GM21367 (cell line): ENCODE data around the gene PIGU.
"Not testable (repeated sequence)": the region's sequence is repeated elsewhere in the genome, so short reads cannot be mapped to it uniquely, and the experiment has no call there.

Source experiments
- ATAC-seq: cut with Tn5 transposase; IDR thresholded peaks from one replicate; pipeline ENCODE4 v1.9.1; 2021; ENCODE audit not compliant: unreplicated experiment

The PIGU gene

DNA sequence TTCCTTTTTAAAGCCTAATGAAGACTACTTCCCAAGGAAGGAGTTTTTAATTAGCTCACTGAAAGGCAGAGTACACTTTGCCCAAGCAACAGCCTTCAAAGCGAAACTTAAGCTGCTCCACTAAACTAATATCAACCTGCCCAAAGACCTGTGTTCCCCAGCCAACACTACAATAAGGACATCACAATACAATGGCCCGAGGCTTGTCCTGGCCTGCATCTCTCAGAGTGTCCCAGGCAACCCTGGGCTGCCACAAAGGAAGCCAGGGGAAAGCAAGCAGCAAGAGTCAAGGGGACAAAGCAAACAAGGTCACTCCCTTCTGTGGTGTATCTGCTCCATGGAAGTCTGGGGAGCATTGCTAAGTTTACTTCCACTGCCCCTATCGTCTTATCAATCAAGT, 52.3 kb downstream of the PIGU start:
- no peak for ATAC-seq

- ATAC-seq, result no peak
Measured at GRCh38 chr20:34622821-34623451, 54.0 kb downstream of the PIGU start.

GRCh38 chr20:34621383-34622367, 55.2 kb downstream of the PIGU start:
- ATAC-seq, result no peak

GRCh38 chr20:34621036-34621343, 55.9 kb downstream of the PIGU start:
- no peak for ATAC-seq

DNA sequence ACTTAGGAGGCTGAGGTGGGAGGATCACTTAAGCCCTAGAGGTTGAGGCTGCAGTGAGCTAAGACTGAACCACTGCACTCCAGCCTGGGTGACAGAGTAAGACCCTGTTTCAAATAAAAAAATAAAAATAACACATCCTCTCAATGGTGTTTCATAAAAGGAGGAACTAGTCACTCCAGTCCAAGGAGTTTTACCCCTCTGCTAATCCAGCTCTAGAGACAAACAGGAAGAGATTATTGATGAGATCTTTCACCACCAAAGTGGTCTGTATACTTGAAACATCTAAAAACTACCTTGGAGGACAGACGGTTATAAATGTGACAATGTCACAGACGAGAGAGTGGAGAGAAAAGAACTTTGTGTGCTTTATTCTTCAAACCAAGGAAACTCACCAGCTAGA, 58.2 kb downstream of the PIGU start:
- ATAC-seq, result no peak

- not testable (repeated sequence) for ATAC-seq
Measured at GRCh38 chr20:34616913-34617312, 60.0 kb downstream of the PIGU start.

DNA sequence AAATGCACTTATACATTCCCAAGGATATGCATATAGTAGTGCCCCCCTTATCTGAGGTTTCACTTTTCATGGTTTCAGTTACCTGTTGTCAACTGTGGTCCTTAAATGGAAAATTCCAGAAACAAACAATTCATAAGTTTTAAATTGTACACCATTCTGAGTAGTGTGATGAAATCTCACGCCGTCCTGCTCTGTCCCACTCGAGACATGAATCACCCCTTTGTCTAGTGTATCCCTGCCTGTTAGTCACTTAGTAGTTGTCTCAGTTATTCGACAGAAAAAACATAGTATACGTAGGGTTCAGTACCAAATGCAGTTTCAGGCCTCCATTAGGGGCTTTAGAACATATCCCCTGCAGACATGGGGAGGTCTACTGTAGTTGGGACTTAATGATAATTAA, 61.4 kb downstream of the PIGU start:
- ATAC-seq, result no peak

DNA sequence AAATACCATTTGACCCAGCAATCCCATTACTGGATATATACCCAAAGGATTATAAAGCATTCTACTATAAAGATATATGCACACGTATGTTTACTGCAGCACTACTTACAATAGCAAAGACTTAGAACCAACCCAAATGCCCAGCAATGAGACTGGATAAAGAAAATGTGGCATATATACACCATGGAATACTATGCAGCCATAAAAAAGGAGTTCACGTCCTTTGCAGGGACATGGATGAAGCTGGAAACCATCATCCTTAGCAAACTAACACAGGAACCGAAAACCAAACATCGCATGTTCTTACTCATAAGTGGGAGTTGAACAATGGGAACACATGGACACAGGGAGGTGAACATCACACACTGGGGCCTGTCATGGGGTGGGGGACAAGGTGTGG, 64.9 kb downstream of the PIGU start:
- ATAC-seq, result not testable (repeated sequence)

DNA sequence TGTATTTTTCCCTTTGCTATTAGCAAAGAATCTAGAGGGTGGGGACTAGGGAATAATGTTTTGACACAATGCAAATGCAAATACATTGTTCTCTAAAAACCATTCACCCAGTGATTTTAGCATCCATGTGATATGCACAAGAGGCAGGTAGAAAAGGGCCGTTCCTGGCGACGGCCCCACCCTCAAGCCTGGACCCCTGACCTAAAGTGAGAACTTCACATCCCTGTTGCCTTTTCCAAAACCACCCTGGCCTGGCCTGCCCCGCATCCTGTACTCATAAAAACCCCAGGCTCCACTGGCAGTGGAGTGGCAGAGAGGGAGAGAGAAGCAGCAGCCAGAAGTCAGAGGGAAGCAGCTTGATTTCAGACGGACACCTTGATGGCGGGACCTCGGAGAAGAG, 69.8 kb downstream of the PIGU start:
- no peak for ATAC-seq

DNA sequence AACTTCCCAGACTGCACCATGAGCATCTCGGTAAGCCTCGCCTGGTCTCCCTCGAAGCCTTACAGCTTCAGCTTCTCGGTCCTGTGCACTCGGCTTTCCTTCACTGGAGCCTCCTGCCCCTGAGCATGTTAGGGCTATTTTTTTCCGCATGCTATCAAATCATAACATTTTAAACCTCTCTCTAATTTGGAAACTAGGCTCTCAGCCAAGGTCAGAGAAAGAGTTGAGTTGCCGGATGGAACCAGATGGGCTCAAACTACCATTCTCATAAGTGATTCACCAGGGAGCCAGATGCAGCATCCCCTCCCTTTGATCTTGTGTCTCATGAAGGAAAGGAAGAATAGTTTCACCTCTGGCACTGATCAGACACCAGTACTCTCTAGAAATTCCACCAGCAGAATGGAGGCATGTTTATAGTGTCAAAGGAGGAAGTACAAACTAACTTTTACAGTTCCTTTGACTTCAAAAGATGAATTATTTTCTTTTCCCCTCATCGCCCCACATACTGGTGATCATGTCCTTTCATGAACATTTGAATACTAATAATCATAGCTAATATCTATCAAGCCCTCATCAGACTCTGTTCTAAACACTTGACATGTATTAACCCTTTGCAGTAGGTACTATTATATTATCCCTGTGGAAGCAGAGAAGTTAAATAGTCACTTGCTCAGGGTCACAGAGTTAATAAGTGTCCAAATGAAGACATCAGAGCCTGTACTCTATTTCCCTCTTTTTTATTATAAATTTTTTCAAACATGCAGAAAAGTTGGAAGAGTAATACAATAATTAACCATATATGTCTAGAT, 71.7 kb downstream of the PIGU start:
- ATAC-seq, result no peak

- ATAC-seq, result no peak
Measured at GRCh38 chr20:34600892-34601653, 75.8 kb downstream of the PIGU start.

GRCh38 chr20:34595377-34596184, 81.3 kb downstream of the PIGU start:
- no peak for ATAC-seq

GRCh38 chr20:34586488-34587163, 90.3 kb downstream of the PIGU start:
- no peak for ATAC-seq

GRCh38 chr20:34585019-34585418, 91.9 kb downstream of the PIGU start:
- no peak for ATAC-seq

- no peak for ATAC-seq
Measured at GRCh38 chr20:34583544-34583943, 93.3 kb downstream of the PIGU start.

GRCh38 chr20:34582911-34583310, 94.0 kb downstream of the PIGU start:
- no peak for ATAC-seq

- ATAC-seq, result no peak
Measured at GRCh38 chr20:34582221-34582620, 94.7 kb downstream of the PIGU start.

DNA sequence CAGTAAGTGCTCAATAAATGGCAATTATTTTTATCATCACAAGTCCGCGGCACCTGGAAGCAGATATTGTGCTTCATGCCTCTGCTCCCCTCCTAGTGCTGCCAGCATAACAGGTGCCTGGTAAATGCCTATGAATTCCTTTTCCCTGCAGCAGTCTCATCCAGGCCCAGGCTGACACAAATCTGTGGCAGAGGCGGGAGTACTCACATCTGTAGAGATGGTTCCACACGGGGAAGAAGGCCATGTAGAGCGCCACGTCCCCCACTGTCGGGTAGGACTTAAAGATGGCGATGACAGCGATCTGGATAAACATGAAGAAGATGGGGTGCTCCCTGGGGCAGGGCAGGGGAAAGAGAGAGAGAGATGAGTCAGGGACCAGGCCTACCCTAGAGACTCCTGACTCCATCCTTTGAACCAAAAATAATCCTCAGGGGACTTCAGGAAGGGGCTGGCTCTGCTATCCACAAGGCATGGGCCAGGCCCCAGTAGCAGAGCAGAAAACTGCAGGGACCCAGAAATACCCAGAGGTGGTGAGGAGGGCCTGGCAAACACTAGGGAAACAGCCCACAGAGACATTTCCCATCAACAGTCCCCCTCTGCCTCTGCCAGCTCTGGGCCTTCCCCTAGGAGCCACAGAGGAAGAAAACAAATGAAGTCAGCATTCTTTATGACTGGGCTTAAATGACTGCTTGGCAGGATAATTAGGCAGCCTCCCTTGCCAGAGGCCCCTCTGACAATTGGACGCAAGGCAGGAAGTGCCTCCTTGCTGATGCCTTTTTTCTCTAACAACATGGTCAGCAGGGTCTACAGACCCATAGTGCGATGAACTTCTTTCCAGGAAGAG, 95.3 kb downstream of the PIGU start:
- ATAC-seq, result no peak
